Ascending aorta (tissue), 2 donors: Measurements from ENCODE around the gene CFAP410. TPM values are rescaled to one million over a fixed set of nuclear protein-coding genes. Genes with fewer than 3 reads are reported as not detected.
"Not testable (repeated sequence)": the region's sequence is repeated elsewhere in the genome, so short reads cannot be mapped to it uniquely, and the experiment has no call there.

Source experiments
- DNase-seq, 2 donors: peaks; one replicate each; pipeline ENCODE4 v3.0.0-alpha.2; 2019; ENCODE audit warnings: low spot score in 2 of 2
- H3K27ac ChIP-seq, 2 donors: fragments of 200-600 bp; sonication (generic); one replicate each; pipeline ENCODE4 v1.5.1; 2016 to 2017; ENCODE audit warnings: mild to moderate bottlenecking in 1 of 2
- H3K27me3 ChIP-seq: fragments of 200-600 bp; sonication (generic); one replicate; pipeline ENCODE4 v1.5.1; 2017
- H3K36me3 ChIP-seq, 2 donors: fragments of 200-600 bp; sonication (generic); one replicate each; pipeline ENCODE4 v1.5.1; 2016
- H3K4me1 ChIP-seq, 2 donors: fragments of 200-600 bp; sonication (generic); one replicate each; pipeline ENCODE4 v1.5.1; 2016 to 2017; ENCODE audit warnings: mild to moderate bottlenecking in 1 of 2
- H3K4me3 ChIP-seq, 2 donors: fragments of 200-600 bp; sonication (generic); one replicate each; pipeline ENCODE4 v1.5.1; 2016 to 2017; ENCODE audit warnings: mild to moderate bottlenecking in 1 of 2
- H3K9me3 ChIP-seq, 2 donors: fragments of 200-600 bp; sonication (generic); one replicate each; pipeline ENCODE4 v1.5.1; 2016
- intact Hi-C: fragments of 100-400 bp; cut with DNase I; formaldehyde crosslinking; loops from one replicate; pipeline ENCODE4 v1.15.1; 2023
- total RNA-seq: library from RNA; depleted of rRNA; stranded (reverse); fragments of >200 nt; gene quantifications from one replicate; pipeline ENCODE4 v1.1.0, GENCODE V29; 2016
- TF ChIP-seq, protein P1 (sequence below), 3 experiments: fragments of 200-600 bp in 2 of 3; fragments of 450-650 bp in 1 of 3; sonication (generic) in 2 of 3; IDR thresholded peaks; one replicate each; pipeline ENCODE4 v1.5.1; 2016 to 2019; ENCODE audit warnings: antibody characterized with exemption in 3 of 3, mild to moderate bottlenecking in 1 of 3, moderate library complexity in 1 of 3

CFAP410 gene
- total RNA-seq, 1 donor from 2014 or later, result 68.5 TPM

DNA sequence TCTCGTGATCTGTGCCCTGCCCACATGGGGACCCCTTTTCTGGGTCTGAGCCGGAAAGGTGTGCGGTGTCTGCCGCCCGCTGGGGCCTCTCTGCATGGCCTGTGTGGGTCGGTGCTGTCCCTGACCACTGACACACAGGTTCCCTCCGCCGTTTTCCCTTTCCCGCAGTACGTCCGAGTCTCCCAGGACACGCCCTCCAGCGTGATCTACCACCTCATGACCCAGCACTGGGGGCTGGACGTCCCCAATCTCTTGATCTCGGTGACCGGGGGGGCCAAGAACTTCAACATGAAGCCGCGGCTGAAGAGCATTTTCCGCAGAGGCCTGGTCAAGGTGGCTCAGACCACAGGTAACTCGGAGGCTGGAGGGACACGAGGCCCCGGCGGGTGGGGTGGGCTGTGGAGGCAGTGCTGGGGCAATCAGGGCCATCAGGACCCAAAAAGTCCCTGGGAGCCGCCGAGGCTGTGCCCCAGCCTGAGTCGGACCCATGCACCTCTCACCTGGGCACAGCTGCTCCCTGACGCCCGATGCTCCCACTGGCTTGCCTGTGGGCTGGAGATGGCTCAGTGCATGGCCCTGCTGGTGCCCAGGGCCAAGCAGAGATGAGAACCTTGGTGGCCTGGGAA, 27.5 kb upstream of the CFAP410 start:
- TF ChIP-seq, protein P1, sequence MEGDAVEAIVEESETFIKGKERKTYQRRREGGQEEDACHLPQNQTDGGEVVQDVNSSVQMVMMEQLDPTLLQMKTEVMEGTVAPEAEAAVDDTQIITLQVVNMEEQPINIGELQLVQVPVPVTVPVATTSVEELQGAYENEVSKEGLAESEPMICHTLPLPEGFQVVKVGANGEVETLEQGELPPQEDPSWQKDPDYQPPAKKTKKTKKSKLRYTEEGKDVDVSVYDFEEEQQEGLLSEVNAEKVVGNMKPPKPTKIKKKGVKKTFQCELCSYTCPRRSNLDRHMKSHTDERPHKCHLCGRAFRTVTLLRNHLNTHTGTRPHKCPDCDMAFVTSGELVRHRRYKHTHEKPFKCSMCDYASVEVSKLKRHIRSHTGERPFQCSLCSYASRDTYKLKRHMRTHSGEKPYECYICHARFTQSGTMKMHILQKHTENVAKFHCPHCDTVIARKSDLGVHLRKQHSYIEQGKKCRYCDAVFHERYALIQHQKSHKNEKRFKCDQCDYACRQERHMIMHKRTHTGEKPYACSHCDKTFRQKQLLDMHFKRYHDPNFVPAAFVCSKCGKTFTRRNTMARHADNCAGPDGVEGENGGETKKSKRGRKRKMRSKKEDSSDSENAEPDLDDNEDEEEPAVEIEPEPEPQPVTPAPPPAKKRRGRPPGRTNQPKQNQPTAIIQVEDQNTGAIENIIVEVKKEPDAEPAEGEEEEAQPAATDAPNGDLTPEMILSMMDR (IDR thresholded peaks at IDR 0.05), result no peak
- no peaks in the 10 kb centered on the region for H3K27me3 ChIP-seq
- intact Hi-C loops, result no loop called here

DNA sequence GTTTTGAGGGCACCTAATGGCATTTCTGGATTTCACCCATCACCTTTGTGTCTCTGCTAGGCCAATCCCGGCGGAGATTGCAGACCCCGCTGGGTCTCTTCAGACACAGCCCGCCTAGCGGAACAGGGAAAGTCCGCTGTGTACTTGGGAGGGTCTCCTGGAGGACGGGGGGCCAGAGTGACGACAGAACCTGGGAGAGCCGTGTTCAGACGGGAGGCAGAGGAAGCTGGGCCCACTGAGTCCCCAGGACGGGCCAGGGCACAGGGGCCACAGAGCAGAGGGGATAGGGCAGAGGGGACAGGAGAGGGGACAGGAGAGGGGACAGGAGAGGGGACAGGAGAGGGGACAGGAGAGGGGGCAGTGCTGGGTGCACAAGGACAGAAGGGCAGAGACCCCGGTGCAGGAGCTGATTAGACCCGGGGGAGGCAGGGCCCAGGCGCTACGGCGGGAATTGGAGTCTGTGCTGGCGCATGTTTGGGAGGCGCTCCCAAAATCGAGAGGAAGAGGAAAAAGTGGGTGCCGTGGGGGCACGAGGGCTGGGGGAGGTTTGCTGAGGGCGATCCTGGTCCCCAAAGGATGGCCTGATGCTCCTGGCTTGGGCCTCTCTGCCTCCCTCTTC, 26.9 kb upstream of the CFAP410 start:
- no peaks in the 10 kb centered on the region for H3K36me3 ChIP-seq
- no peaks in the 10 kb centered on the region for H3K27me3 ChIP-seq
- DNase-seq, result peak in 1 of 2 donors; percentile 59
- no peaks in the 10 kb centered on the region for H3K4me1 ChIP-seq
- no peak overlapping the region for H3K27ac ChIP-seq
- intact Hi-C loops, result no loop called here
- peaks cover 5 to 17% of the 10 kb centered on the region in 2 donors for H3K9me3 ChIP-seq
- H3K4me3 ChIP-seq, result no peak overlapping the region
- TF ChIP-seq, protein P1 (IDR thresholded peaks at IDR 0.05), result no peak

More for the DNA sequence above, 27.5 kb upstream of the CFAP410 start:
- Histone ChIP-seq H3K36me3 (no peaks in the 10 kb centered on the region), H3K4me1 (no peaks in the 10 kb centered on the region), H3K9me3 (peaks cover 5 to 17% of the 10 kb centered on the region in 2 donors), H3K4me3 (no peak overlapping the region), H3K27ac (no peak overlapping the region)
- DNase-seq, result peak in 1 of 2 donors; percentile 38

DNA sequence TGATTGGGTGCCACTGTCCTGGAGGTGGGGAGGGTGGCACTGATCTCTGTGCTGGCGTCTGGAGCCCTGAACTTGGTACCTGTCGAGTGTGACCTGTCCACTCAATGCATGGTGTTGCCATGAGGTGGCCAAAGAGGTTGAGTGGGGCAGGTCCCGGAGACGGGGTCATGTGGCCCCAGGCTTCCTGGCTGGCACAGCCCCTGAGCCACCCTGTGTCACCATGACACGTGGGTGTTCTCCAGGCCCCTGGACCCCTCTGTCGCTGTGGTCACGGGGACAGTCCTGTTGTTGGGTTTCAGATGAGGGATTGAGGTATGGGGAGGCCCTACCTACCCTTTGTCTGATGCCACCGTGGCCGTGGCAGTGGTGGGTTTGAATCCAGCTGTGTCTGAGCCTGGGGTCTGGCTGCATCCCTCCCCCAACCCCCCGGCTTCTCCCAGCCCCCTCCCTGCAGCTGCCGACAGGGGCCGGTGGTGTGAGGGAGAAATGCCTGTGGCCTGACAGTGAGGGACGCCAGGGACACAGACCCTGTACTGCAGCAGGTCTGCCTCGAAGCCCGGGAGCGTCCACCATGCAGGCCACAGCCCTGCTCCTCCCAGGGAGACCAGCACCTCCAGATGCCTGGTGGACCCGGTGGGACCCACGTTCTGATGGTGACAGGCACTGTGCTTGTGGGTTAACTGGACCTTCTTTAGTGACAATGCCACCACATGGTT, 26.2 kb upstream of the CFAP410 start:
- DNase-seq, result peak in 1 of 2 donors; percentile 48
- TF ChIP-seq, protein P1 (IDR thresholded peaks at IDR 0.05), result no peak
- no peaks in the 10 kb centered on the region for H3K27me3 ChIP-seq
- peaks cover 5 to 17% of the 10 kb centered on the region in 2 donors for H3K9me3 ChIP-seq
- no peaks in the 10 kb centered on the region for H3K4me1 ChIP-seq
- intact Hi-C loops, result no loop called here
- no peak overlapping the region for H3K27ac ChIP-seq
- no peaks in the 10 kb centered on the region for H3K36me3 ChIP-seq
- H3K4me3 ChIP-seq, result no peak overlapping the region

DNA sequence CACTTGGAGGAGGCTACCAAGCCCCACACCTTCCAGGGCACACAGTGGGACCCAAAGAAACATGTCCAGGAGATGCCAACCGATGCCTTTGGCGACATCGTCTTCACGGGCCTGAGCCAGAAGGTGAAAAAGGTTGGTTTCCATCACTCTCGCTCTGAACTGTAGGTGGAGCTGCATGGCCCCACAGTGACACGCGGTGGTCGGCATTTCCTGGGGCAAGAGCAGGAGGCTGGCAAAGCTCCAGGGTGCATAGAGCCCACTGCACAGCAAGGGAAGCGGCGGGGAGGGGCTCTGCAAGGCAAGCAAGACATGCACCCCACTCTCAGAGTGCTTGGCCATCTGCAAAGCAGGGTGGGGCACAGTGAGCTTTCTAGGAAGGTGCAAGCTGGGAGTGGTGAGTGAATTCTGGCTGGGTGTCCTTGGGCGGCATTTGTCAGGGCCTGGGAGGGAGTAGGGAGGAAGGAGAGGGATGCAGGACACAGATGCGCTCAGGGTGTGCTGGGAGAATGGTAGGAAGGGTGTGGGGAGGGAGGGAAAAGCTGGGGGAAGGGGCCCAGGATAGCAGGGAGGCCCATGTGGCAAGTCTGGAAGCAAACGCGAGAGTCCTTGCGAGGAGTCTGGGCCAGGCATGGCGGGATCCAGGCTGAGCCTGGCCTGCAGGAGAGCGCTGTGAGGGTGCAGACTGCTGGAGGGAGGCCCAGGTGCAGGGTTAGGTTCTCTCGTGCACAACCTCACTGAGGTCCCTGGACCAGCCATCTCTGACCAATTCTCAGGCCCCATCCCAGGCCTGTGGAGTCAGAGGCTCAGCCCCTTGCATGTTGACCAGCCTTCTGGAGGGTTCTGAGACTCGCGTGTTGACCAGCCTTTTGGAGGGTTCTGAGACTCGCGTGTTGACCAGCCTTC, 25.2 kb upstream of the CFAP410 start:
- H3K27me3 ChIP-seq, result no peaks in the 10 kb centered on the region
- no peaks in the 10 kb centered on the region for H3K4me1 ChIP-seq
- peaks cover 5 to 17% of the 10 kb centered on the region in 2 donors for H3K9me3 ChIP-seq
- H3K27ac ChIP-seq, result no peak overlapping the region
- no peaks in the 10 kb centered on the region for H3K36me3 ChIP-seq
- intact Hi-C loops, result no loop called here
- H3K4me3 ChIP-seq, result no peak overlapping the region
- TF ChIP-seq, protein P1 (IDR thresholded peaks at IDR 0.05), result no peak
- peak in 1 of 2 donors; percentile 40 for DNase-seq

DNA sequence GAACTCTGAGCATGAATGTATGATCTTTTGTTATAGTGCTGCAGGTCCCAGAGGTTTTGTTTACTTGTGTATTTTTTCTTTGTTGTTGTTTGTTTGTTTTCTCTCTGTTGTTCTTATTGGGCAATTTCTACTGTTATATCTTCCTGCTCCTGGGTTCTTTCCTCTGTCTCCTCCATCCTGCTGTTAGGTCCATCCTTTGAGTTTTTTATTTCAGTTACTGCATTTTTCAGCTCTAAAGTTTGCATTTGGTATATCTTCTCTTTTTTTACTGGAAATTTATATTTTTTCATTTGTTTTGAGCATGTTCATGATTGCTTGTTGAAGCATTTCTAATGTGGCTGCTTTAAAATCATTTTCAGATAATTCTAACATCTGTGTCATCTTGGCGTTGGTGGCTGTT, 24.1 kb upstream of the CFAP410 start:
- Histone ChIP-seq H3K9me3 (peaks cover 5 to 17% of the 10 kb centered on the region in 2 donors), H3K4me3 (no peak overlapping the region), H3K4me1 (no peaks in the 10 kb centered on the region), H3K27ac (no peak overlapping the region), H3K27me3 (no peaks in the 10 kb centered on the region), H3K36me3 (no peaks in the 10 kb centered on the region)
- no peak for DNase-seq
- TF ChIP-seq, protein P1 (IDR thresholded peaks at IDR 0.05), result no peak
- intact Hi-C loops, result no loop called here

DNA sequence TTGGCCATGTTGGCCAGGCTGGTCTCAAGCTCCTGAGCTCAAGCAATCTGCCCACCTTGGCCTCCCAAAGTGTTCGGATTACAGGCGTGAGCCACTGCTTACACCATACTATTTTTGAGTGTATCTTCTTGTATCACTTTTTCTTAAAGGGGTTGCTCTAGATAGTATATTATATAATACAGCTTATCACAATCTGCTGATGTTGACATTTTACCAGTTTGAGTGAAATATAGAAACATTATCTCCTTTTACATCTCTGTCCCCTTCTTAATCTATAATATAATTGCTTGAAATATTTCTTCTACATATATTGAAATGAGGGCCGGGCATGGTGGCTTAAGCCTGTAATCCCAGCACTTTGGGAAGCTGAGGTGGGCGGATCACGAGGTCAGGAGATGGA, 22.7 kb upstream of the CFAP410 start:
- H3K36me3 ChIP-seq, DNase-seq, H3K4me1 ChIP-seq, intact Hi-C loops, H3K27ac ChIP-seq, H3K27me3 ChIP-seq, H3K4me3 ChIP-seq: not testable (repeated sequence)
- H3K9me3 ChIP-seq, result peaks cover 5 to 17% of the 10 kb centered on the region in 2 donors
